Neural cell (in vitro differentiated cells): ENCODE data around the gene ADGRB2.

Experiments used
- EP300 ChIP-seq: fragments of 450-650 bp; conservative IDR thresholded peaks from 2 replicates; pipeline ENCODE4 v1.6.1; 2014; ENCODE audit warnings: antibody characterized with exemption, mild to moderate bottlenecking, moderate library complexity; ENCODE audit not compliant: poor library complexity, severe bottlenecking
- EZH2 ChIP-seq: fragments of 200-600, 300-800 bp; shearing (Covaris generic), sonication (generic); IDR thresholded peaks from 2 replicates; pipeline ENCODE4 v1.6.1; 2014; ENCODE audit warnings: antibody characterized with exemption, low read length, borderline replicate concordance, mild to moderate bottlenecking; ENCODE audit not compliant: insufficient read depth, poor library complexity, severe bottlenecking
- MXI1 ChIP-seq: fragments of 450-650 bp; conservative IDR thresholded peaks from 2 replicates; pipeline ENCODE4 v1.6.1; 2014; ENCODE audit warnings: antibody characterized with exemption, mild to moderate bottlenecking; ENCODE audit not compliant: poor library complexity, severe bottlenecking
- POLR2AphosphoS5 ChIP-seq: IDR thresholded peaks from 2 replicates; pipeline ENCODE4 v1.6.1; 2012
- SMC3 ChIP-seq: fragments of 450-650 bp; conservative IDR thresholded peaks from 2 replicates; pipeline ENCODE4 v1.6.1; 2014; ENCODE audit warnings: antibody characterized with exemption, mild to moderate bottlenecking, moderate library complexity; ENCODE audit not compliant: poor library complexity
- TAF1 ChIP-seq: IDR thresholded peaks from 2 replicates; pipeline ENCODE4 v1.6.1; 2012; ENCODE audit warnings: low read depth
- TF ChIP-seq, protein P1 (sequence below): IDR thresholded peaks from 2 replicates; pipeline ENCODE4 v1.6.1; 2012; ENCODE audit warnings: borderline replicate concordance
- TF ChIP-seq, protein P2 (sequence below): fragments of 450-650 bp; IDR thresholded peaks from 2 replicates; pipeline ENCODE4 v1.5.1; 2014; ENCODE audit warnings: antibody characterized with exemption, mild to moderate bottlenecking, moderate library complexity; ENCODE audit not compliant: poor library complexity, severe bottlenecking

DNA sequence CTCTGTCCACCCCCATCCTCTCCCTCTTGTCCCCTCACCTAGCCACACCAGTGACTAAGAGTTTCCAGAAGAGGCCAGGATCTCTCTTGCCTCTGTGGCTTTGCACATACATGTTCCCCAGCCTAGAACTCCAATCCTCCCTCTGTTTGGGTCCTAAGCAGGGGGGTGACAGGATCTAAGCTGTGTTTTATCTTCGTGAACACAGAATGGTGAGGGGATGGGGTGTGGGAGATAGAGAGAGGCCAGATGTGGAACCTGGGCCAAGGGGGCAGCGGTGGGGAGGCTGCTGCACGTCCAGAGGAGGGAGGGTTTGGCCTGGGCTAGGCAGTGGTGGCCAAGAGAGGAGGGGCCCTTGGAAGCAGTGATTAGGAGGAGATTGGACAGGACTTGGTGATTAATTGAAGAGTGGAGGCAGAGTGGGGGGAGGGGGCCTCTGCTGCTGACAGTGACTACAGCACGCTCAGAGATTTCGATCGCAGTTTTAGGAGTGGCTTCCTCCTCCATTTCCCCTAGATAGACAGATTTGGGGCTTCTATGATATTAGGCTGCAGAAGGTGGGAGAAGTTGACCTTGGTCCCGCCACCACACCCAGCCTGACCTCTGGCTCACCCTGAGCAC, 17.1 kb upstream of the ADGRB2 start:
- no peak for TF ChIP-seq EZH2
- TF ChIP-seq, protein P1, sequence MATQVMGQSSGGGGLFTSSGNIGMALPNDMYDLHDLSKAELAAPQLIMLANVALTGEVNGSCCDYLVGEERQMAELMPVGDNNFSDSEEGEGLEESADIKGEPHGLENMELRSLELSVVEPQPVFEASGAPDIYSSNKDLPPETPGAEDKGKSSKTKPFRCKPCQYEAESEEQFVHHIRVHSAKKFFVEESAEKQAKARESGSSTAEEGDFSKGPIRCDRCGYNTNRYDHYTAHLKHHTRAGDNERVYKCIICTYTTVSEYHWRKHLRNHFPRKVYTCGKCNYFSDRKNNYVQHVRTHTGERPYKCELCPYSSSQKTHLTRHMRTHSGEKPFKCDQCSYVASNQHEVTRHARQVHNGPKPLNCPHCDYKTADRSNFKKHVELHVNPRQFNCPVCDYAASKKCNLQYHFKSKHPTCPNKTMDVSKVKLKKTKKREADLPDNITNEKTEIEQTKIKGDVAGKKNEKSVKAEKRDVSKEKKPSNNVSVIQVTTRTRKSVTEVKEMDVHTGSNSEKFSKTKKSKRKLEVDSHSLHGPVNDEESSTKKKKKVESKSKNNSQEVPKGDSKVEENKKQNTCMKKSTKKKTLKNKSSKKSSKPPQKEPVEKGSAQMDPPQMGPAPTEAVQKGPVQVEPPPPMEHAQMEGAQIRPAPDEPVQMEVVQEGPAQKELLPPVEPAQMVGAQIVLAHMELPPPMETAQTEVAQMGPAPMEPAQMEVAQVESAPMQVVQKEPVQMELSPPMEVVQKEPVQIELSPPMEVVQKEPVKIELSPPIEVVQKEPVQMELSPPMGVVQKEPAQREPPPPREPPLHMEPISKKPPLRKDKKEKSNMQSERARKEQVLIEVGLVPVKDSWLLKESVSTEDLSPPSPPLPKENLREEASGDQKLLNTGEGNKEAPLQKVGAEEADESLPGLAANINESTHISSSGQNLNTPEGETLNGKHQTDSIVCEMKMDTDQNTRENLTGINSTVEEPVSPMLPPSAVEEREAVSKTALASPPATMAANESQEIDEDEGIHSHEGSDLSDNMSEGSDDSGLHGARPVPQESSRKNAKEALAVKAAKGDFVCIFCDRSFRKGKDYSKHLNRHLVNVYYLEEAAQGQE: no peak
- TF ChIP-seq, protein P2, sequence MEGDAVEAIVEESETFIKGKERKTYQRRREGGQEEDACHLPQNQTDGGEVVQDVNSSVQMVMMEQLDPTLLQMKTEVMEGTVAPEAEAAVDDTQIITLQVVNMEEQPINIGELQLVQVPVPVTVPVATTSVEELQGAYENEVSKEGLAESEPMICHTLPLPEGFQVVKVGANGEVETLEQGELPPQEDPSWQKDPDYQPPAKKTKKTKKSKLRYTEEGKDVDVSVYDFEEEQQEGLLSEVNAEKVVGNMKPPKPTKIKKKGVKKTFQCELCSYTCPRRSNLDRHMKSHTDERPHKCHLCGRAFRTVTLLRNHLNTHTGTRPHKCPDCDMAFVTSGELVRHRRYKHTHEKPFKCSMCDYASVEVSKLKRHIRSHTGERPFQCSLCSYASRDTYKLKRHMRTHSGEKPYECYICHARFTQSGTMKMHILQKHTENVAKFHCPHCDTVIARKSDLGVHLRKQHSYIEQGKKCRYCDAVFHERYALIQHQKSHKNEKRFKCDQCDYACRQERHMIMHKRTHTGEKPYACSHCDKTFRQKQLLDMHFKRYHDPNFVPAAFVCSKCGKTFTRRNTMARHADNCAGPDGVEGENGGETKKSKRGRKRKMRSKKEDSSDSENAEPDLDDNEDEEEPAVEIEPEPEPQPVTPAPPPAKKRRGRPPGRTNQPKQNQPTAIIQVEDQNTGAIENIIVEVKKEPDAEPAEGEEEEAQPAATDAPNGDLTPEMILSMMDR: no peak
- TF ChIP-seq TAF1: no peak
- TF ChIP-seq POLR2AphosphoS5: no peak
- no peak for TF ChIP-seq EP300
- no peak for TF ChIP-seq SMC3
- no peak for TF ChIP-seq MXI1
